RPMI7951 (cell line): Measurements from ENCODE around the gene ROBO2. TPM values are rescaled to one million over a fixed set of nuclear protein-coding genes. Genes with fewer than 3 reads are reported as not detected.
A peak's percentile ranks its signal among the peaks of the same experiment; 100 is the strongest.

Source experiments
- DNase-seq: peaks from one replicate; pipeline ENCODE4 v3.0.0-alpha.2; 2012; ENCODE audit warnings: low read depth
- total RNA-seq: library from RNA; depleted of rRNA; stranded (reverse); fragments of >200 nt; shearing (Covaris generic); gene quantifications from 2 replicates; pipeline ENCODE4 v1.2.3, GENCODE V29; 2014

The ROBO2 gene
- total RNA-seq, 1 experiment from 2014 or later, result not detected

DNA sequence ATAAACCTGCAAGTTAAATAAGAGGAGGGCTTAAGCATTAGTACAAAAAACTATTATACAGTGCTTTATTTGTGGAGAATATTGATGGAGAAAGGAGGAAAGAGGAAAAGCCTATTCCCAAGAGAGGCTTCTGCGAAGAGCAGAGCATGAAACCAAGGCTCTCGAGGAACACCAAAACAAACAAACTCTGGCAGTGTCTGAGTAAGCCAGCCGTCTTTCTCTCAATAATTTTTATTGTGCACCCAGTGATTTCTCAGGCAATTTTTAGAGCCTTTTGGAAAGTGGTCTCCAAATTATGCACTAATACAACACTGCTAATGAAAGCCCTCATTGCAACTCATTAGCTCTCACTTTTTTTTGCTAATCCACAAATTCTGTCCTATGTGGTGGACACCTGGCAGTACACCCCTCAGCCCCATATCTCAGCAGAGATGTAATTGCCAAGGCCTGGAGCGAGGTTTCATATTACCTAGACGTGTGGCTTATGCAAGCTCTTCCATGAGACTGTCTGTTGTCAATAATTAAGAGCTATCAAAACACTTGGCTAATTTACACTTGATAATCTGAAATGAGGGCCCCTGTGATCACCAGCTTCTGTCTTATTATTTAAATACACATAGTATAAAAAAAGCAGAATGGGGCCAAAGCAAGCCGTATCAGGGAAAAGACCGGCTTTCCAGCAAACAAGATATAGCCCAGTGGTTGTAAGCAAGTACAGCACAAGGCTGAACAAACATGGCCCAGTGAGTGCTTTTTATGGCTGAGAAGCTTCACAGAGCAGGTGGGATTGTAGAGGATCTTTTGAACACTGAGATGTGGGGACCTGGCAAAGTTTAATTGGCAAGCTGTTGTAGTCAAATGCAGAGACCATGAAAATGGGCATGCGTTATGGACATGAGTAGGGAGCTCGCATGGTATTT lies 216.9 kb downstream of the ROBO2 start:
- no peak for DNase-seq

DNA sequence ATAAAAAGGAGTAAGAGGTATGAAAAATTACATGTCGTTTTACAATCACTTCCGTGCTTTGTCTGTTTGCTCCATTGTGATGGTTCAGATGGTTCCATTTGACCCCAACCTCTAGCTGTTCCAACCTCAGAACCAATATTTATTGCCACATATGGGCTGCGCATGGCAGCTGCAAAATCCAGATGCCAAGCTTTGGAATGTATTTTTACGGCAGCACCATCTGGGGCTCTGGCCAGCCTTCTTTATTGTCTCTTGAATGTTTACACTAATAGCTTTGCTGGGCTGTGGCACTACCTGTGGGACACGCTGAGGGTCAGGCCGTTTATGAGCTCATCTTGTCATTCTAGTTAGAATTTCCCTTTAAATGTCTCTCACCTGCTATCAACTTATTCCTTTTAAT lies 219.8 kb downstream of the ROBO2 start:
- DNase-seq, result no peak

DNA sequence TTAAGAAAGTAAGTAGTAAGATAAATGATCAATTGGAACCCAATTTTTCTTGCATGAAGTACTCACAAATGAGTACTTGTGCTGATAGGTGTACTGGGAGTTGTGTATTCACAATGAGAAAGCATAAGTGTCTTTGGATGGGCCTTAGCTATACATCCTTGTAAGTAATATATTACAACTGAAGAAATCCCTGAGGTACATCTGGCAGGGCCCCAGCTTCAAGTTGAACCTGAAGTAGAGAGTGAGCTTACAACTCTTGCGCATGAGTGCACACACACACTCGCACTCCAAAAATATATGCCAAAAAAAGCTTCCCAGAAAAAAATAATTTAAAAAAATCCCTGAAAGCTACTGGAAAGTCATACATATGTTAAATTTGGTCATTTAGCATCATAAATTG lies 222.5 kb downstream of the ROBO2 start:
- no peak for DNase-seq

DNA sequence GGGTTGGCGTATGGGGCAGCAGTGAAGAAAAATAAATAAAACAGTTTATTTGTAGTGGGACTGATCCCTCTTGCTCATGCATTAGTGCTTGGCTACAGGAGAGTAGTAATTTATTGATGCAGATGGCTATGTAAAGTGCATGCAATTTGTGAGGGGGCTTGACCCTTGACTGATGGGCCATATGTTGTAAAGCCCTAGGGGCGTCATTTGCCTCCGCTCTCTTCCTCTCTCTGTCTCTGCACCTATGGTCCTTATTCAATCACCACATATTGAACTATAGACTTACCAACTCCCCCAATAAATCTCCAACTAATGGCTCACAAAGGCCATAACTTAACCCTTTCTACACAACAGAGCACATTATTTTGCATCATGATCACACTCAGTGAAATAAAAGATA lies 227.7 kb downstream of the ROBO2 start:
- no peak for DNase-seq

DNA sequence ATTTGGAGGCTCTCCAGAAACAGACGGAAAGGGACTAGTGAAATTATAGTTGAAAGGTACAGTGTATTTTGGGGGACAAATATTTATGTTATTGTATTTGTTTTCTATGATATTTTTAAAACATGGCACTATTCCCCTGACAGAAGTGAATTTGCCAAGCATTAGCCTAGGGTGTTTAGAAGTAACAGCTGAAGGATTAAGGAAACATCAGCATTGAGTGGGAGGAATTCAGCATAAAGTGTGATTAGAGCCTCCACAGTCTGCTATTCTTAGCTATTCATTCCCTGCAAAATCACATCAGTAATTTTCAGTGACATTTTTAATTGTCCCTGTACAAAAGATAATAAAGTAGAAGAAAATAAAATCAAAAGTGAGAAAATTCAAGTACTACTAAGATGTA lies 231.4 kb downstream of the ROBO2 start:
- DNase-seq, result no peak

DNA sequence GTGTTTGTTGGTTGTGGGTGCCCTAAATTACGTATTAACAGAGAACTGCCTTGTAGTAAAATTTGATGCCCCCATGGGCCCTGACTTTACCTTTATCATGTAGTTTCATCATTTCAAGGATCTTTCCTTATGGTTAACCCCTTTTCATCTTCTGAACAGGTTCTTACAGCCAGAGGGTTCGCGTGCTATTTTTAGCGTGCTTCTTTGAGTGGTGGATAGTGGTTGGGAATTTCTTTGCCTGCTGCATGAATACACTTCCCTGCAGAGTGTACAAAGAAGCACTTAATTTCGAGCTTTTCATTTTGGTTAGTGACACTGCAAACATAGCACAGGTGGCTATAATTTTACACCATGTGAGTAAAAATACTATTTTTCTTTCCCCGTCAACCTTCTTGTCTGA lies 231.8 kb downstream of the ROBO2 start:
- DNase-seq, result no peak

DNA sequence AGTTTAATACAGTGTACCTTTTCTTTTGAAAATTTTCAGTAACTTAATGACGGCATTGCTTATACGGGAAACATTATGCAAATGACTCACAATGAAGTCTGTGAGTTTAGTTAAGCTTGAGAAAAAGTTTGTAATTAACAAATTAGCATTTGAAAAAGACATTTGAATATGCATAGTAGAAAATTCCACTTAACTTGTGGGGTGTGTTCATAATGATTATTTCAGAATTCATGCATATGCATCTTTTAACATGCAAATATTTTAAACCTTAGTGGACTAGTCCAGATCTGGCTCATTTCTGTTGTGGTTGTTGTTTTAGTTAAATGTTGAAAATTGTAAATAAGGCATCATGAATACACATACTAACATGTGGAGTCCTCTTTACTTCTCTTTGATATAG lies 239.4 kb downstream of the ROBO2 start:
- DNase-seq, result no peak

DNA sequence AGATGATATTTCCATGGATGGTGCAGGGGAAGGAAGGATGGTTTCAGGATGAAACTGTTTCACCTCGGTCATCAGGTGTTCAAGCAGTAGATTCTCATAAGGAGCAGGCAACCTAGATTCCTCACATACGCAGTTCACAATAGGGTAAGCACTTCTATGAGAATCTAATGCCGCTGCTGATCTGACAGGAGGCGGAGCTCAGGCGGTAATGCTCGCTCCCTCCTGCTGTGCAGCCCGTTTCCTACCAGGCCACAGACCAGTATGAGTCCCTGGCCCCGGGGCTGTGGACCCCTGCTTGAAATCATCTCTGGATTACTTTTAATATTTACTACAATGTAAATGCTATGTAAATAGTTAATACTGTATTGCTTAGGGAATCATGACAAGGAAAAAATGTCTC lies 241.8 kb downstream of the ROBO2 start:
- DNase-seq, result no peak

DNA sequence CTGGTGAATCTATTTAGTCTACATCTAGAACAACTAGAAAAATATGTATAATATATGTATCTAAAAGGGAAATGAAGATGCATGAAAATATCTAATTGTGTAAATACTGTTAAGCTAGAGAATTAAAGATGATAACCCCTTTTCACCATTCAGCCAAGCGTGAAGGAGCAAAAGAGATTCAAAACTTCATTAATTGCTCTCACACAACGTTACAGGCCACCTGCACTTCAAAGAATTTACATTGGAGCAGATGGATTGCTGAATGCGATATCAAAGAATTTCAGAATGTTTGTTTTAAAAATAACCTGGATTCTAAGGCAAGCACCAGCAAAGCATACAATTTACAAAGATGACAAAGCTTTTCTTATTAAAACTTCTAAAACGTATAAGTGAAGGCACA lies 243.2 kb downstream of the ROBO2 start:
- DNase-seq, result no peak

DNA sequence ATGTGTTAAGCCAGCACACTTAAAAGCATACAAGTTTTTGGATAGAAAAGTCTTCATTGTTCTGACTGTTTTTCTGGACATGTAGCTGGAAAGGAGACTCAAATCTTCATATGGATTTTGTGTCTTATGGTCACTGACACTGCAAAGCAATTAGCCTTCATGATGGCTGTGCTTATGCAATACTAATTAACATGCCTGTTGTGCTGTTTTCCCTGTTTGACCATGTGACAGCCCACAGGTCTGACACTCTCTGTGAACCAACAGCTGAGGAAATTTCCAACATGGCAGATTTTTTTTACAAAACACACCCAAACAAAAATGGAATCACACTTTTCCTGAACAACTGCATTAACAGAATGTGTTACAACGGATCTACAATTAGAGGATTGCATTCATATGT lies 248.4 kb downstream of the ROBO2 start:
- DNase-seq, result no peak

DNA sequence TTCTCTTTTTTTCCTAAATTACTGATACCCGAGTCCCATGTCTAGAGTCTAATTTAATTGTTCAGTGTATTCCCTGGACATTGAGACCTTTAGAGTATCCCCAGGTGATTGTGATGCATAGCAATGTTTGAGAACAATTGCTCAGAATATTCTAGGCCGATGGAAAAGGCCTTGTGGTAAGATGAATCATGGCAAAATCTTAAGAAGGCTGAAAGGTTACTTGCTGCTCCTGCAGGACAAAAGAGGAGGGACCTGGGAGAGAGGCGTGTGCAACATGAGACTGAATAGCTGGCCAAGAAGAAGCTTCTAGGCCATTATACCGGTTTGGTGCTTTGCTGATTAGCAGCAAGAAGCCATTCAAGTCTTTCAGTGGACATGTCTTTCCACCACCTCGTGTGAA lies 256.6 kb downstream of the ROBO2 start:
- peak; percentile 5 for DNase-seq

DNA sequence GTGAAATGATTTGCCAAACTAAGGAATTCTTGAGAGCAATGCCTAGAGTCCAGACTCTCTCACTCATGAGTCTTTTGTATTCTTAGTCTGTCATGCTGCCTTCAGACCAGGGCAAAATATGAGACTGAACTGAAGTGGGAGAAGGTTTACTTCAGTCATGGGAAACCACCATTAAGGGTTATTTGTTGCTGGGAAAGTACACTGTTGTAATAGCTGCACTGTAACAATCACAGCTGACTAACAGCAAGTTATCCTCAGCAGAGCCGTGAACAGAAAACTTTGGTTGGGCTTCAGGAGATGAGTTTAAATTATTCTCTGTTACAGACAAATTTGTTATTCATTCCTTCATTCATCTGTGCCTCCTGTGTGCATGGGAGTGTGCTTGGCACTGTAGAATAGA lies 258.5 kb downstream of the ROBO2 start:
- DNase-seq, result no peak

DNA sequence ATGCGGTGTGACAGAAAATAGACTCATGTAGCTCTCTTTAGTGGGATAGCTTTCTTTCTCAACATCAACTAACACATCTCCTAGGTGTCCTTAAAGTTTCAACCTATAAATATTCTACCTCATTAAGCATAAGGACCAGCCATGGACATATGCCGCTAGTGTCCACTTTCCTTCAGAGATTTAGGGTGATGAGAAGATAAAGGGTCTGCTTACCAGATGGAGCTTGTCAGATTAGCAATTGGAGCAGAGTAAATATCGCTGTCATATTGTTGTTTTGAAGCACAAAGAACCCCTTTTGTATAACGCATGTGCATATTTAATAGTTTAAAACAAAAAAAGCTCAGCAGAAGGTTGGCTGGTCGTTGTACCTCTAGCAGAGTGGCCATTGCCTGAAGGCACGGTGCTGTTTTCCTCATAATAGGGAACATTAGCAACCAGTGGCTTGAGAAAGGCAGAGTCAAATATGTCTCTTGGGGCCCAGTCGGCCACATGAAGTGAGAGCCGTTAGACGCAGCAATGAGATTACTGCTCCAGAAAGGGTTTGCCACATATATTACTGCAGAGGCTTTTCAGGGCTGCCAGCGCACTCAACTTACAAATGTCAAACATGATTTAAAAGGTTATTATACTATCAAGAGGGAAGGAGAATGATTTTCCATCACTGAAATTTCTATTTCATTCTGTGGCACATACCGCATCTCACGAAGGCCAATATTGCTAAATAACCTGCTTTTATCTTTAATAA lies 264.2 kb downstream of the ROBO2 start:
- DNase-seq, result no peak

DNA sequence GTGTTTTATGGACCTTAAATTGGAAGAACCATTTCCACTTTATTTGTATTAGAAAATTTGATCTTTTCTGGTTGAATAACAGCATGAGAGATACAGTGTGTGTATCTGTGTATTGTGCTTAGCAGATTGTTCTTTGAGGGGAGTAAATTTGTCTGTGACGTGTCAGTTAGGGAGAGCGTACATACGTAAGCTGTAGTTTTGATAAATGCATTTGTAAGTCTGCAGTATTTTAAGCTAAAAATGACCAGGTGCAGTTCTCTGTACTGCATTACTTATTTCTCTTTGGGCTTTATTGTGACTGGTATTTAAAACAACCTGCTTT lies 264.8 kb downstream of the ROBO2 start:
- no peak for DNase-seq

DNA sequence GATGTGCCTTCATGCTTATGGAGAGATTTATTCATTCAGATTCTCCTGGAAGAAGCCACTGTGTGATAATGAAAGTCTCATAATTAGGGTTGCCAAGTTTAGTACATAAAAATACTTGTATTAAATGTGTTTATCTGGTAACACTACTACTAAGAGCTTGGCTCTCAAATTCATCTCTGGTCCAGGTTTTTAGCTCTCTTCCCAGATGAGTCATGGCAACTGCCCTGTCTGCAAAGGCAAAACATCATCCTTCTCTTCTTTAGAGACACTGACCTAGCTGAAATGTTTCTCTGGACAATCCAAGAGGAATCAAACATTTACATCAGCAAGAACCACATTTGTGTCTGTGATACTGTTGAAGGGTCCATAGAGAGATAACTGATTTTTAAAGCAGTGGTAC lies 269.6 kb downstream of the ROBO2 start:
- DNase-seq, result no peak

DNA sequence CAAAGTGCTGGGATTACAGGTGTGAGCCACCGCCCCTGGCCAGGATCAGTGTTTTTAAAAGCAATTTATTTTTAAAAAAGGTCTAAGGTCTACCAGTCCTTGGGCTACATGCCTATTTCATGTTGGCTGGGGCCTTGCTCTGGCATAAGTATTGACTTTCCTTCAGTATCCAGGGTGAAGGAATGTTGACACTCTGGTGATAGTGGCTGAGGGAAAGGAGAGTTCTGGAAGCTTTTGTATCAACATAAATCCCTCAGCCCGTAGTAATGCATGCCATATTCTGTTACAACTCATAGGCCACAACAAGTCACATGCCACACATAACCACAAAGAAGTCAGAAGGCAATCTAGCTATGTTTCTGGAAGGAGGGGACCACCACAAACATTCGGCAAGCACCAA lies 273.9 kb downstream of the ROBO2 start:
- no peak for DNase-seq

DNA sequence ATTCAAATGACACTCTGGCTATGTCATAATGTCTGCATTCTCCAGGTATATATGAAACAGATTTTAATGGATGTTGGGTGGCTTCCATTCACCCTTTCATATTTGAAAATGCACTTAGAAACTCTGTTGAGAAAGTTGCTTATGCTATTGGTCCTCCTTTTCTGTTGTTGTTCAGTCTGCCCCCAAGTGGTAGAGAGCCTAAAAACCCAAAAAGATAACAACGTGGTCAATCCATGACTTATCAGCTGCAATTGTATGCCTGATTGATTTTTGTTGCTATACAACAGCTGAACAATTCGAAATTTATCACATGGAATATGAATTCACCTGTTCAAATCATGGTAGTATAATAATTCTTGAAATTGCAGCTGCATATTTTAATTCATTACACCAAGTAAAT lies 279.8 kb downstream of the ROBO2 start:
- no peak for DNase-seq

DNA sequence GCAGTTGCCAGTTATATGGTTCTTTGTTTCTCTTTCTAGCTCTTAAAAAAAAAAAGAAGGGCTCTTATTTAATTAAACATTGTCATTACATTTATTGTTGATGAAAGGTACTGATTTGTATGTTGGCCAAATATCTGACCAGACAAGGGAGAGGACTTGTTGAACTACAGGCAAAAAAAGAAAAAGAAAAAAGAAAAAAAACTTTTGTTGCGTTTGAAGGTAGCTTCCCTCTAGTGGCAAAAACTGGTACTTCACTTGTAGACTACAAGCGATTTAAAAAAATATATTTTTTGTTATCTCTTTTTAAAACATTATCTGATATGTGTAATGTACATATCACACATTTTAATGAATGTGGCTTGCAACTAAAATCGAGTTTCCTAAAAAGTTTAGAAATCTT lies 280.6 kb downstream of the ROBO2 start:
- DNase-seq, result peak; percentile 10

DNA sequence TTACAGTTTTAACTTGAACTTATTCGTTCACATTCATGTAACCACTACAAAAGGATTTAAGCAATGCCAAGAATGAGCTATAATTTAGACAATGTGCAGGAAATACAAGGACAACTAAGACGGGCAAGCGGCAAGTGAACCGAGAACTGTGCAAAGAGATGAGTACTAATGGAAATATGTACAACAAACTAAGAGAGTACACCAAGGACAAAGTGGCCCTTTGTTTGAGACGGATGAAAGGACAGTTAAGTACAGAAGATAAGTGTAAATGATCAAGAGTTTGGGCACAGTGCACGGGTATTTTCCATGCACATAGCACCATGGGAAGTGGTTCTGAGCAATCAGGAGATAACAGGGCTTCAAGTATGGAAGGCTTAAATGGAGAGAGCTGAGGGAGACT lies 281.7 kb downstream of the ROBO2 start:
- DNase-seq, result no peak

DNA sequence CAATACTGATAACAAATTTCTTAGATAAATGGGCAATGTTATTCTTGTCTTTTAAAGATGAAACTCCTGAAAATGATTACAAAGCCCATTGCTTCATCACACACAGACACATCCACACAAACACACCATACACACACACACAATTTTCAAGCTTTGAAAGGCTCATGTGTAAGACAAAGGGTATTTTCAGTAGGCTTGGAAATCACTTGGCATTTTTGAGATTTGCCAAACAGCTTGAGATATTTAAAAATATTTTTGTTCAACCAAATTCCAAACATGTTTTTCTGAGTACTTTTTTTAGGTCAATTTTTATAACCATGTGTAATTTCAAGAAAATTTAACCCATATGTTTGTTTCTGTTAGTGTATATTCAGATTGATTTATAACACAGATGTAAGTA lies 283.7 kb downstream of the ROBO2 start:
- DNase-seq, result no peak

DNA sequence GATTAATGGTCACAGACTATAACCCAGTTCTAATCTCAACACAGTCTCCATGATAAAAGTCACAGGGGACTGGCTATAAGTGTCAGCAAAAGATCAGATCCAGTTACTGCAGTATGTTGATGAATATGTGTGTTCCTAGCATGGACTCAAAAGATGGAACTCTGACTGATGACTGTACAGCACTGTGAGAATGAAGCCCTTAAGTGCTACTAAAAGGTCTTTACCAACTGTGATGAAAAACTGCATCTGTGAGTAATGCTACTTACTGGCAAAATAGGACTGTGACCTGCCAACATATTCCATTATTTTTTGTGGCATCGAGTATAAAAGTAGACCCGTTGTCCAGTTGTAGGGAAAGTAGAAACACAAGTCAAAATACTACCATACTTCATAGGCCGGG lies 284.2 kb downstream of the ROBO2 start:
- DNase-seq, result no peak

DNA sequence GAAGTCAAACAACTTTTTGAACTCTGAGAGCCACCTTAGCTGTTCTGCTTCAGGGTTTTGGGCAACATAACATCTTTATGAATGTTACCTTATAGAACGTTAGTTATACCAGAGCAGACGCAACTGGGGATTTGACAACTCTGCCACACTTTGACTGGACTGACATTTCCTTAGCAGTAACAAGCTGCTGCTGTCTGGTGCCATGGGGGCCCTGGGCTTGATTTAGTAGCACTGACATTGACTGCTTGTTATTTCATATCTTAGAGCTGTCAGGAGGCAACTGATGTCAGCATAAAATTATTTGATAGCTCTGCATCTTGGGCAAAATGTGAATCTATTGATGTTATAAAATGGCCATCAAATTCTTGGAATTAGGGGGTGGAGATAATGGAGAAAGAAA lies 285.4 kb downstream of the ROBO2 start:
- no peak for DNase-seq

DNA sequence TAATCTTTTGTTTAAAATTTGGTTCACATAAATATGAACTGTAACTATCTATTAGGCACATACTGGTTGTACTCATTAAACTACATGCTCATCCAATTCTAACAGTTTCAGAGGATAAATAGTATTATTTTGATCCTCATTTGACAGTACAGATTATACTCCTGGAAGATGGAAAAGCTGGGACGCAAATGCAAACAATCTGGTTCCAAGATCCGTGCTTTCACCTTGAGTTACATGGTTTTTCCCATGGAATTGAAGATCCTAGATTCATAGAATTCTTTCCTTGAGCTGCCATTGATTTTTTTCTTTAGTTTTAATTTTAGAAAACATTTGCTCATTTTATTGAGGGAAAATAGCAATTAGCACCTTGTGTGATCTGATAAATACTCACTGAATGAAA lies 285.8 kb downstream of the ROBO2 start:
- no peak for DNase-seq

DNA sequence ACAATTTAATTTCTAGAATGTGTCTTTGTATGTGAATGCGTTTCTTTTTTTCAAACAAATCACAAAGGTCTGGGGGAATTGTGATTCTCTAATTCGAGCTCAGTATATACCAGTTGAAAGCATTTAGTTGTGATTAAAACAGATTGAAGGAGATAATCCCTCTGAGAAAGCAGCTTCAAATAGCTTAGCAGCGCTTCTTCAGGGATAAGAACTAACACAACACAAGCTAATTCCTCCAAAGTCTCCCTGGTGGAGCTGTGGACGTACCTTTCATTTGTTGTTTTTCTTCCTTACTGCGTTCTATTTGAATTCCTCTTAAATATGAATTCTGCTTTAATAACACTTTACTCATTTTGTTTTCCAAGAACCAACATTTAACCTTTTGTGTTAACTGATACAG lies 286.7 kb downstream of the ROBO2 start:
- DNase-seq, result no peak
